ENCODE data around the gene KREMEN2. TPM values are rescaled to one million over a fixed set of nuclear protein-coding genes. Genes with fewer than 3 reads are reported as not detected.
A peak's percentile ranks its signal among the peaks of the same experiment; 100 is the strongest.

Gene KREMEN2
- total RNA-seq, 1 donor from 2014 or later = 8.0 TPM

GRCh38 chr16:3004781-3005284, 40.8 kb downstream of the KREMEN2 start:
- no peak overlapping the region for H3K27ac Mint-ChIP-seq (ENCODE audit: unreplicated experiment)
- H3K27me3 ChIP-seq (ENCODE audit: insufficient read depth, low read length) = peaks cover 30% of the 10 kb centered on the region
- no peaks in the 10 kb centered on the region for H3K36me3 ChIP-seq (ENCODE audit: insufficient read depth, low read length)
- H3K4me3 Mint-ChIP-seq (ENCODE audit: unreplicated experiment) = peak overlapping the region; percentile 79
- peak overlapping the region; percentile 20 for H3K4me2 ChIP-seq (ENCODE audit: low read length)
- DNase-seq (ENCODE audit: low read depth) (no peak), FAIRE-seq (no peak)
- H4K20me1 ChIP-seq (ENCODE audit: insufficient read depth, low read length) = no peaks in the 10 kb centered on the region
- no peak overlapping the region for H3K9ac ChIP-seq (ENCODE audit: low read length)
- no peaks in the 10 kb centered on the region for H3K9me3 Mint-ChIP-seq (ENCODE audit: unreplicated experiment)
- H3K79me2 ChIP-seq (ENCODE audit: insufficient read depth, low read length) = no peaks in the 10 kb centered on the region
- H3K36me3 Mint-ChIP-seq (ENCODE audit: low read depth, unreplicated experiment) = no peaks in the 10 kb centered on the region
- H3K4me1 Mint-ChIP-seq (ENCODE audit: low read depth, unreplicated experiment) = peaks cover 17% of the 10 kb centered on the region
- no peak overlapping the region for H3K4me3 ChIP-seq (ENCODE audit: insufficient read depth, low read depth, low read length)
- peaks cover 4% of the 10 kb centered on the region for H3K27me3 Mint-ChIP-seq (ENCODE audit: low read depth, unreplicated experiment)
- no peak overlapping the region for H2AFZ ChIP-seq (ENCODE audit: low read depth, low read length)
- H3K27ac ChIP-seq (ENCODE audit: low read depth, low read length) = no peak overlapping the region
- H3K4me1 ChIP-seq (ENCODE audit: insufficient read depth, low read length) = peaks cover 10% of the 10 kb centered on the region
- TF ChIP-seq EZH2 (IDR thresholded peaks at IDR 0.05; ENCODE audit: insufficient read depth, low read length) = peak; percentile 65
- no peak for TF ChIP-seq CTCF (IDR thresholded peaks at IDR 0.05; ENCODE audit: insufficient read depth, low read depth, low read length)
- H3K9me3 ChIP-seq (ENCODE audit: insufficient read depth, low read depth, low read length) = no peaks in the 10 kb centered on the region

GRCh38 chr16:3007059-3007956, 43.2 kb downstream of the KREMEN2 start:
- Mint-ChIP-seq H3K27me3 (ENCODE audit: low read depth, unreplicated experiment) (peaks cover 2% of the 10 kb centered on the region), H3K4me1 (ENCODE audit: low read depth, unreplicated experiment) (peaks cover 17% of the 10 kb centered on the region), H3K4me3 (ENCODE audit: unreplicated experiment) (no peak overlapping the region), H3K9me3 (ENCODE audit: unreplicated experiment) (no peaks in the 10 kb centered on the region), H3K36me3 (ENCODE audit: low read depth, unreplicated experiment) (no peaks in the 10 kb centered on the region), H3K27ac (ENCODE audit: unreplicated experiment) (no peak overlapping the region)
- no peak overlapping the region for H3K9ac ChIP-seq (ENCODE audit: low read length)
- peaks cover 5% of the 10 kb centered on the region for H4K20me1 ChIP-seq (ENCODE audit: insufficient read depth, low read length)
- peaks cover 34% of the 10 kb centered on the region for H3K27me3 ChIP-seq (ENCODE audit: insufficient read depth, low read length)
- H3K4me1 ChIP-seq (ENCODE audit: insufficient read depth, low read length) = peaks cover 15% of the 10 kb centered on the region
- H2AFZ ChIP-seq (ENCODE audit: low read depth, low read length) = no peak overlapping the region
- no peak for DNase-seq (ENCODE audit: low read depth)
- no peak overlapping the region for H3K4me2 ChIP-seq (ENCODE audit: low read length)
- no peak for FAIRE-seq
- no peaks in the 10 kb centered on the region for H3K36me3 ChIP-seq (ENCODE audit: insufficient read depth, low read length)
- no peak overlapping the region for H3K27ac ChIP-seq (ENCODE audit: low read depth, low read length)
- TF ChIP-seq EZH2 (IDR thresholded peaks at IDR 0.05; ENCODE audit: insufficient read depth, low read length) (no peak), CTCF (IDR thresholded peaks at IDR 0.05; ENCODE audit: insufficient read depth, low read depth, low read length) (no peak)
- H3K9me3 ChIP-seq (ENCODE audit: insufficient read depth, low read depth, low read length) = no peaks in the 10 kb centered on the region
- no peak overlapping the region for H3K4me3 ChIP-seq (ENCODE audit: insufficient read depth, low read depth, low read length)
- H3K79me2 ChIP-seq (ENCODE audit: insufficient read depth, low read length) = no peaks in the 10 kb centered on the region
